HEK293 (cell line): ENCODE measurements around the gene RPUSD1.

ENCODE experiments used
- AEBP2 ChIP-seq: fragments of 450-650 bp; formaldehyde crosslinking; IDR thresholded peaks from 2 replicates; pipeline ENCODE4 v1.5.1; 2016; ENCODE audit warnings: missing biosample characterization, missing genetic modification characterization, borderline replicate concordance
- INSM2 ChIP-seq: fragments of 450-650 bp; formaldehyde crosslinking; IDR thresholded peaks from 2 replicates; pipeline ENCODE4 v1.5.1; 2016; ENCODE audit warnings: missing biosample characterization, missing genetic modification characterization
- SALL2 ChIP-seq: fragments of 450-650 bp; formaldehyde crosslinking; IDR thresholded peaks from 2 replicates; pipeline ENCODE4 v1.5.0; 2017; ENCODE audit warnings: missing biosample characterization, mild to moderate bottlenecking, missing genetic modification characterization, borderline replicate concordance
- TCF7L2 ChIP-seq: IDR thresholded peaks from 2 replicates; pipeline ENCODE4 v1.6.1; 2011; ENCODE audit warnings: low read depth, mild to moderate bottlenecking, inconsistent platforms, low read length, moderate library complexity, borderline replicate concordance
- ZBTB20 ChIP-seq: fragments of 450-650 bp; formaldehyde crosslinking; IDR thresholded peaks from 2 replicates; pipeline ENCODE4 v1.5.1; 2016; ENCODE audit warnings: missing biosample characterization, missing genetic modification characterization
- ZNF26 ChIP-seq: fragments of 450-650 bp; formaldehyde crosslinking; IDR thresholded peaks from 2 replicates; pipeline ENCODE4 v1.5.1; 2016; ENCODE audit warnings: missing biosample characterization, missing genetic modification characterization
- ZNF394 ChIP-seq: fragments of 450-650 bp; formaldehyde crosslinking; IDR thresholded peaks from 2 replicates; pipeline ENCODE4 v1.5.1; 2016; ENCODE audit warnings: missing biosample characterization, missing genetic modification characterization, mild to moderate bottlenecking, moderate library complexity, borderline replicate concordance
- ZNF426 ChIP-seq: fragments of 450-650 bp; formaldehyde crosslinking; IDR thresholded peaks from 2 replicates; pipeline ENCODE4 v1.5.1; 2017; ENCODE audit warnings: missing biosample characterization, missing genetic modification characterization, mild to moderate bottlenecking, inconsistent platforms, moderate library complexity
- ZNF501 ChIP-seq: fragments of 450-650 bp; formaldehyde crosslinking; IDR thresholded peaks from 2 replicates; pipeline ENCODE4 v1.5.1; 2016; ENCODE audit warnings: missing biosample characterization, missing genetic modification characterization
- ZNF510 ChIP-seq: fragments of 450-650 bp; formaldehyde crosslinking; IDR thresholded peaks from 2 replicates; pipeline ENCODE4 v1.5.1; 2018; ENCODE audit warnings: mild to moderate bottlenecking, missing genetic modification characterization, missing biosample characterization; ENCODE audit not compliant: insufficient replicate concordance
- ZNF830 ChIP-seq: fragments of 450-650 bp; IDR thresholded peaks from 2 replicates; pipeline ENCODE4 v1.5.0; 2018; ENCODE audit warnings: missing biosample characterization, missing genetic modification characterization, low read depth, mild to moderate bottlenecking, moderate library complexity
- ZSCAN30 ChIP-seq: fragments of 450-650 bp; IDR thresholded peaks from 2 replicates; pipeline ENCODE4 v1.5.1; 2018; ENCODE audit warnings: missing biosample characterization, mild to moderate bottlenecking, missing genetic modification characterization, moderate library complexity
- TF ChIP-seq, protein P1 (sequence below): fragments of 450-650 bp; formaldehyde crosslinking; IDR thresholded peaks from 2 replicates; pipeline ENCODE4 v1.5.1; 2016; ENCODE audit warnings: missing biosample characterization, missing genetic modification characterization
- TF ChIP-seq, protein P2 (sequence below): fragments of 450-650 bp; formaldehyde crosslinking; IDR thresholded peaks from 2 replicates; pipeline ENCODE4 v1.5.1; 2016; ENCODE audit warnings: missing biosample characterization, missing genetic modification characterization

- TF ChIP-seq AEBP2 (tag by site-specific recombination), result no peak
- no peak for TF ChIP-seq ZBTB20 (tag by site-specific recombination)
- no peak for TF ChIP-seq ZNF510 (tag by site-specific recombination)
- TF ChIP-seq, protein P1, sequence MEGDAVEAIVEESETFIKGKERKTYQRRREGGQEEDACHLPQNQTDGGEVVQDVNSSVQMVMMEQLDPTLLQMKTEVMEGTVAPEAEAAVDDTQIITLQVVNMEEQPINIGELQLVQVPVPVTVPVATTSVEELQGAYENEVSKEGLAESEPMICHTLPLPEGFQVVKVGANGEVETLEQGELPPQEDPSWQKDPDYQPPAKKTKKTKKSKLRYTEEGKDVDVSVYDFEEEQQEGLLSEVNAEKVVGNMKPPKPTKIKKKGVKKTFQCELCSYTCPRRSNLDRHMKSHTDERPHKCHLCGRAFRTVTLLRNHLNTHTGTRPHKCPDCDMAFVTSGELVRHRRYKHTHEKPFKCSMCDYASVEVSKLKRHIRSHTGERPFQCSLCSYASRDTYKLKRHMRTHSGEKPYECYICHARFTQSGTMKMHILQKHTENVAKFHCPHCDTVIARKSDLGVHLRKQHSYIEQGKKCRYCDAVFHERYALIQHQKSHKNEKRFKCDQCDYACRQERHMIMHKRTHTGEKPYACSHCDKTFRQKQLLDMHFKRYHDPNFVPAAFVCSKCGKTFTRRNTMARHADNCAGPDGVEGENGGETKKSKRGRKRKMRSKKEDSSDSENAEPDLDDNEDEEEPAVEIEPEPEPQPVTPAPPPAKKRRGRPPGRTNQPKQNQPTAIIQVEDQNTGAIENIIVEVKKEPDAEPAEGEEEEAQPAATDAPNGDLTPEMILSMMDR (tag by site-specific recombination), result no peak
- no peak for TF ChIP-seq TCF7L2
- TF ChIP-seq ZNF26 (tag by site-specific recombination), result no peak
- no peak for TF ChIP-seq ZNF830 (tag by site-specific recombination)
- no peak for TF ChIP-seq ZNF426
- no peak for TF ChIP-seq SALL2 (tag by site-specific recombination)
- TF ChIP-seq INSM2 (tag by site-specific recombination), result no peak
- TF ChIP-seq ZNF394, result no peak
- TF ChIP-seq ZSCAN30 (tag by site-specific recombination), result no peak
- TF ChIP-seq, protein P2, sequence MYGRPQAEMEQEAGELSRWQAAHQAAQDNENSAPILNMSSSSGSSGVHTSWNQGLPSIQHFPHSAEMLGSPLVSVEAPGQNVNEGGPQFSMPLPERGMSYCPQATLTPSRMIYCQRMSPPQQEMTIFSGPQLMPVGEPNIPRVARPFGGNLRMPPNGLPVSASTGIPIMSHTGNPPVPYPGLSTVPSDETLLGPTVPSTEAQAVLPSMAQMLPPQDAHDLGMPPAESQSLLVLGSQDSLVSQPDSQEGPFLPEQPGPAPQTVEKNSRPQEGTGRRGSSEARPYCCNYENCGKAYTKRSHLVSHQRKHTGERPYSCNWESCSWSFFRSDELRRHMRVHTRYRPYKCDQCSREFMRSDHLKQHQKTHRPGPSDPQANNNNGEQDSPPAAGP (tag by site-specific recombination), result no peak
- TF ChIP-seq ZNF501 (tag by site-specific recombination), result no peak
Measured at GRCh38 chr16:830871-831570, 42.8 kb upstream of the RPUSD1 start.
